Neural cell (in vitro differentiated cells): Measurements from ENCODE around the gene COL21A1. TPM values are rescaled to one million over a fixed set of nuclear protein-coding genes. Genes with fewer than 3 reads are reported as not detected.

Experiments used
- H2AFZ ChIP-seq: fragments of 200-600, 300-800 bp; sonication (generic), shearing (Covaris generic); 2 replicates; pipeline ENCODE4 v1.6.0; 2014; ENCODE audit warnings: low read depth, mild to moderate bottlenecking, antibody characterized with exemption, low read length, moderate library complexity
- H3F3A ChIP-seq: fragments of 200-600 bp; shearing (Covaris generic); 2 replicates; pipeline ENCODE4 v1.6.1; 2016; ENCODE audit warnings: mild to moderate bottlenecking, moderate library complexity, mixed read lengths, antibody characterized with exemption, low read length; ENCODE audit not compliant: insufficient read depth, poor library complexity, severe bottlenecking
- H3K27ac ChIP-seq: fragments of 200-600, 300-800 bp; sonication (generic), shearing (Covaris generic); 2 replicates; pipeline ENCODE4 v1.5.1; 2014; ENCODE audit warnings: mild to moderate bottlenecking, low read length, moderate library complexity
- H3K27me3 ChIP-seq: fragments of 300-800, 200-600 bp; sonication (generic), shearing (Covaris generic); 2 replicates; pipeline ENCODE4 v1.6.0; 2014; ENCODE audit warnings: mild to moderate bottlenecking, low read depth, low read length, moderate library complexity; ENCODE audit not compliant: insufficient read depth
- H3K36me3 ChIP-seq: fragments of 300-800, 200-600 bp; sonication (generic), shearing (Covaris generic); 2 replicates; pipeline ENCODE4 v1.5.1; 2014; ENCODE audit warnings: mild to moderate bottlenecking, antibody characterized with exemption, low read length, moderate library complexity; ENCODE audit not compliant: insufficient read depth
- H3K4me2 ChIP-seq: fragments of 300-800, 200-600 bp; sonication (generic), shearing (Covaris generic); 2 replicates; pipeline ENCODE4 v1.6.0; 2014; ENCODE audit warnings: mild to moderate bottlenecking, low read length
- H3K4me3 ChIP-seq: fragments of 300-800, 200-600 bp; sonication (generic), shearing (Covaris generic); 2 replicates; pipeline ENCODE4 v1.5.1; 2014; ENCODE audit warnings: mild to moderate bottlenecking, low read length, moderate library complexity
- H3K79me2 ChIP-seq: fragments of 200-600 bp; shearing (Covaris generic); replicated peaks from 2 replicates; pipeline ENCODE4 v1.6.0; 2014; ENCODE audit warnings: mild to moderate bottlenecking, low read length, moderate library complexity; ENCODE audit not compliant: insufficient read depth
- H3K9ac ChIP-seq: fragments of 300-800, 200-600 bp; sonication (generic), shearing (Covaris generic); 2 replicates; pipeline ENCODE4 v1.6.1; 2016; ENCODE audit warnings: mild to moderate bottlenecking, low read length, mixed read lengths
- H3K9me2 ChIP-seq: fragments of 200-600 bp; shearing (Covaris generic); 2 replicates; pipeline ENCODE4 v1.6.1; 2016; ENCODE audit warnings: mild to moderate bottlenecking, low read length, mixed read lengths; ENCODE audit not compliant: insufficient read depth
- H3K9me3 ChIP-seq: fragments of 200-600, 300-800 bp; sonication (generic), shearing (Covaris generic); 2 replicates; pipeline ENCODE4 v1.6.1; 2016; ENCODE audit warnings: mild to moderate bottlenecking, mixed run types, low read length, moderate library complexity, mixed read lengths
- H4K20me1 ChIP-seq: fragments of 200-600 bp; shearing (Covaris generic); 2 replicates; pipeline ENCODE4 v1.6.1; 2016; ENCODE audit warnings: mild to moderate bottlenecking, mixed run types; ENCODE audit not compliant: insufficient read depth
- CTCF ChIP-seq: fragments of 450-650 bp; IDR thresholded peaks from 2 replicates; pipeline ENCODE4 v1.5.1; 2014; ENCODE audit warnings: antibody characterized with exemption, mild to moderate bottlenecking, moderate library complexity; ENCODE audit not compliant: poor library complexity, severe bottlenecking
- EP300 ChIP-seq: fragments of 450-650 bp; conservative IDR thresholded peaks from 2 replicates; pipeline ENCODE4 v1.6.1; 2014; ENCODE audit warnings: antibody characterized with exemption, mild to moderate bottlenecking, moderate library complexity; ENCODE audit not compliant: poor library complexity, severe bottlenecking
- EZH2 ChIP-seq: fragments of 200-600, 300-800 bp; shearing (Covaris generic), sonication (generic); IDR thresholded peaks from 2 replicates; pipeline ENCODE4 v1.6.1; 2014; ENCODE audit warnings: antibody characterized with exemption, low read length, borderline replicate concordance, mild to moderate bottlenecking; ENCODE audit not compliant: insufficient read depth, poor library complexity, severe bottlenecking
- MXI1 ChIP-seq: fragments of 450-650 bp; conservative IDR thresholded peaks from 2 replicates; pipeline ENCODE4 v1.6.1; 2014; ENCODE audit warnings: antibody characterized with exemption, mild to moderate bottlenecking; ENCODE audit not compliant: poor library complexity, severe bottlenecking
- POLR2AphosphoS5 ChIP-seq: IDR thresholded peaks from 2 replicates; pipeline ENCODE4 v1.6.1; 2012
- RAD21 ChIP-seq: fragments of 450-650 bp; conservative IDR thresholded peaks from 2 replicates; pipeline ENCODE4 v1.6.1; 2014; ENCODE audit warnings: antibody characterized with exemption, mild to moderate bottlenecking, moderate library complexity
- SMC3 ChIP-seq: fragments of 450-650 bp; conservative IDR thresholded peaks from 2 replicates; pipeline ENCODE4 v1.6.1; 2014; ENCODE audit warnings: antibody characterized with exemption, mild to moderate bottlenecking, moderate library complexity; ENCODE audit not compliant: poor library complexity
- TAF1 ChIP-seq: IDR thresholded peaks from 2 replicates; pipeline ENCODE4 v1.6.1; 2012; ENCODE audit warnings: low read depth
- polyA plus RNA-seq: library from polyadenylated mRNA; depleted of rRNA; stranded (reverse); fragments of >200 nt; gene quantifications from 2 replicates; pipeline ENCODE4 v1.2.3, GENCODE V29; 2014
- TF ChIP-seq, protein P1 (sequence below): IDR thresholded peaks from 2 replicates; pipeline ENCODE4 v1.6.1; 2012; ENCODE audit warnings: borderline replicate concordance

Gene COL21A1
- polyA plus RNA-seq, 1 donor from 2014 or later = 0.25 TPM

DNA sequence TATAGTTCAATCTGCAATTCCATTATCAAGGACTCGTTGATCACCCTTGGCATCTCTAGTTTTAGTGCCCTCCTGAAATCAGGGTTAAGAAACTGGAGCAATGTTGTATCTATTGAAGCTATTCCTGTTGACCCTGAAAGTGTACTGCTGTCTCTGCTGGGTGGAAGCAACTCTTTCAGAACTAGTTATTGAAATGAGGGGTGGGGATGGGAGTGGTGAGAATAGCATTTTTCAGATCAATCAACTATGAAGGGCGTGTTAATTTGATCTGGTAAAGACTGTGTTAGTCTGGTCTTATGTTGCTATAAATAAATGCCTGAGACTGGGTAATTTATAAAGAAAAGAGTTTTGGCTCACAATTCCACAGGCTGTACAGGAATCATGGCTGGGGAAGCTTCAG lies 219.5 kb downstream of the COL21A1 start:
- TF ChIP-seq POLR2AphosphoS5 (no peak), SMC3 (no peak), RAD21 (no peak), EZH2 (no peak), MXI1 (no peak), EP300 (no peak), CTCF (no peak), TAF1 (no peak)
- TF ChIP-seq, protein P1, sequence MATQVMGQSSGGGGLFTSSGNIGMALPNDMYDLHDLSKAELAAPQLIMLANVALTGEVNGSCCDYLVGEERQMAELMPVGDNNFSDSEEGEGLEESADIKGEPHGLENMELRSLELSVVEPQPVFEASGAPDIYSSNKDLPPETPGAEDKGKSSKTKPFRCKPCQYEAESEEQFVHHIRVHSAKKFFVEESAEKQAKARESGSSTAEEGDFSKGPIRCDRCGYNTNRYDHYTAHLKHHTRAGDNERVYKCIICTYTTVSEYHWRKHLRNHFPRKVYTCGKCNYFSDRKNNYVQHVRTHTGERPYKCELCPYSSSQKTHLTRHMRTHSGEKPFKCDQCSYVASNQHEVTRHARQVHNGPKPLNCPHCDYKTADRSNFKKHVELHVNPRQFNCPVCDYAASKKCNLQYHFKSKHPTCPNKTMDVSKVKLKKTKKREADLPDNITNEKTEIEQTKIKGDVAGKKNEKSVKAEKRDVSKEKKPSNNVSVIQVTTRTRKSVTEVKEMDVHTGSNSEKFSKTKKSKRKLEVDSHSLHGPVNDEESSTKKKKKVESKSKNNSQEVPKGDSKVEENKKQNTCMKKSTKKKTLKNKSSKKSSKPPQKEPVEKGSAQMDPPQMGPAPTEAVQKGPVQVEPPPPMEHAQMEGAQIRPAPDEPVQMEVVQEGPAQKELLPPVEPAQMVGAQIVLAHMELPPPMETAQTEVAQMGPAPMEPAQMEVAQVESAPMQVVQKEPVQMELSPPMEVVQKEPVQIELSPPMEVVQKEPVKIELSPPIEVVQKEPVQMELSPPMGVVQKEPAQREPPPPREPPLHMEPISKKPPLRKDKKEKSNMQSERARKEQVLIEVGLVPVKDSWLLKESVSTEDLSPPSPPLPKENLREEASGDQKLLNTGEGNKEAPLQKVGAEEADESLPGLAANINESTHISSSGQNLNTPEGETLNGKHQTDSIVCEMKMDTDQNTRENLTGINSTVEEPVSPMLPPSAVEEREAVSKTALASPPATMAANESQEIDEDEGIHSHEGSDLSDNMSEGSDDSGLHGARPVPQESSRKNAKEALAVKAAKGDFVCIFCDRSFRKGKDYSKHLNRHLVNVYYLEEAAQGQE = no peak
- no peaks in the 10 kb centered on the region for H3K36me3 ChIP-seq
- H2AFZ ChIP-seq = no peak overlapping the region
- H3K9me2 ChIP-seq = no peaks in the 10 kb centered on the region
- H3F3A ChIP-seq = no peaks in the 10 kb centered on the region
- H3K4me3 ChIP-seq = no peak overlapping the region
- H3K27me3 ChIP-seq = no peaks in the 10 kb centered on the region
- H3K4me2 ChIP-seq = no peak overlapping the region
- H3K79me2 ChIP-seq = no peaks in the 10 kb centered on the region
- H4K20me1 ChIP-seq = no peaks in the 10 kb centered on the region
- no peak overlapping the region for H3K27ac ChIP-seq
- no peaks in the 10 kb centered on the region for H3K9me3 ChIP-seq
- no peak overlapping the region for H3K9ac ChIP-seq

DNA sequence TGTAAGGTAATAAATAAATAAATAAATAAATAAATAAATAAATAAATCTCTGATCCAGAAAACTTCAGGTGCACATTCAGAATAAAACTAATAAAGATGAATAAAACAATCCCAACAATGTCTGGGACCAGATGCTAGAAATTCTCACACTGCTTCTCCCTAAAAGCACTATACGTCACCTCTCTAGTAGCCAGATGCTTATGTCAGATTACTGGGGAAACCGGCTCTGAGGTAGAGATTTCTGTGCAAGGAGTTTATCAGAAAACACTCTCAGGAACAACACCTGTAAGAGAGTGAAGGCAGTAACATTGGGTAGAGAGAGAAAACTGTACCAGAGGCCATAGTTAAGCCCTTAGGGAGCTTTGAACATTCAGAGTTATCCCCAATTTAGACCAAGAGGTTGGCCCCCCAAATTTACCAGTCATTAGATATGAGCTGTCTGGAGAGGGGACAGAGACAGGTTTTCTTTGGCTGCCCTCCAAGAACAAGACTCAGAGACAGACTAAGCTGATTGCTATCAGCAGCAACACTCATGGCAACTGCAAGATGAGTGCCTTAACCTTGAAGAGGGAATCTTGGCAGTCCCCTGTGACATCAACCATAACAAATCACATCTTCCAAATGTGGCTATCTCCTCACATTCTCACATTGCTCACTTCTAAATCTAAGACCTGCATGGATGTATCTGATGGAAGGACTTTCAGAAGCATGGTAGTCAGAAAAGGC lies 220.8 kb downstream of the COL21A1 start:
- Histone ChIP-seq H3K9me3 (no peaks in the 10 kb centered on the region), H3K4me3 (no peak overlapping the region), H3K79me2 (no peaks in the 10 kb centered on the region), H3F3A (no peaks in the 10 kb centered on the region), H3K36me3 (no peaks in the 10 kb centered on the region), H3K9me2 (no peaks in the 10 kb centered on the region), H4K20me1 (no peaks in the 10 kb centered on the region), H3K27ac (no peak overlapping the region), H3K27me3 (no peaks in the 10 kb centered on the region), H2AFZ (no peak overlapping the region), H3K4me2 (no peak overlapping the region), H3K9ac (no peak overlapping the region)
- TF ChIP-seq RAD21 (no peak), MXI1 (no peak), EZH2 (no peak), POLR2AphosphoS5 (no peak), TAF1 (no peak), CTCF (no peak), EP300 (no peak), SMC3 (no peak)
- TF ChIP-seq, protein P1 = no peak
